HUES64 (cell line): ENCODE data around the gene PRDM8.

Source experiments
- H3K27ac ChIP-seq: 2 replicates; pipeline ENCODE4 v1.7.0; 2013; ENCODE audit warnings: low read depth, low read length, inconsistent platforms
- H3K27me3 ChIP-seq: 2 replicates; pipeline ENCODE4 v1.6.1; 2013; ENCODE audit warnings: mild to moderate bottlenecking, low read length; ENCODE audit not compliant: insufficient read depth
- H3K36me3 ChIP-seq: 2 replicates; pipeline ENCODE4 v1.6.1; 2013; ENCODE audit warnings: mild to moderate bottlenecking, low read length; ENCODE audit not compliant: insufficient read depth
- H3K4me1 ChIP-seq: 2 replicates; pipeline ENCODE4 v1.6.1; 2013; ENCODE audit warnings: mild to moderate bottlenecking, low read length, moderate library complexity; ENCODE audit not compliant: insufficient read depth
- H3K4me3 ChIP-seq: 2 replicates; pipeline ENCODE4 v1.5.1; 2013; ENCODE audit warnings: mild to moderate bottlenecking, low read length, moderate library complexity
- H3K9ac ChIP-seq: 2 replicates; pipeline ENCODE4 v1.6.1; 2013; ENCODE audit warnings: mild to moderate bottlenecking, low read depth, low read length
- H3K9me3 ChIP-seq: 2 replicates; pipeline ENCODE4 v1.6.1; 2013; ENCODE audit warnings: low read depth, low read length; ENCODE audit not compliant: insufficient read depth
- WGBS: fragments of 150-250, 120-280 bp; methylation state at CpG from one replicate; pipeline ENCODE4 v1.1.7; 2013; ENCODE audit warnings: missing lambda C conversion rate; 5-methylcytosine and 5-hydroxymethylcytosine counted together

The PRDM8 gene

DNA sequence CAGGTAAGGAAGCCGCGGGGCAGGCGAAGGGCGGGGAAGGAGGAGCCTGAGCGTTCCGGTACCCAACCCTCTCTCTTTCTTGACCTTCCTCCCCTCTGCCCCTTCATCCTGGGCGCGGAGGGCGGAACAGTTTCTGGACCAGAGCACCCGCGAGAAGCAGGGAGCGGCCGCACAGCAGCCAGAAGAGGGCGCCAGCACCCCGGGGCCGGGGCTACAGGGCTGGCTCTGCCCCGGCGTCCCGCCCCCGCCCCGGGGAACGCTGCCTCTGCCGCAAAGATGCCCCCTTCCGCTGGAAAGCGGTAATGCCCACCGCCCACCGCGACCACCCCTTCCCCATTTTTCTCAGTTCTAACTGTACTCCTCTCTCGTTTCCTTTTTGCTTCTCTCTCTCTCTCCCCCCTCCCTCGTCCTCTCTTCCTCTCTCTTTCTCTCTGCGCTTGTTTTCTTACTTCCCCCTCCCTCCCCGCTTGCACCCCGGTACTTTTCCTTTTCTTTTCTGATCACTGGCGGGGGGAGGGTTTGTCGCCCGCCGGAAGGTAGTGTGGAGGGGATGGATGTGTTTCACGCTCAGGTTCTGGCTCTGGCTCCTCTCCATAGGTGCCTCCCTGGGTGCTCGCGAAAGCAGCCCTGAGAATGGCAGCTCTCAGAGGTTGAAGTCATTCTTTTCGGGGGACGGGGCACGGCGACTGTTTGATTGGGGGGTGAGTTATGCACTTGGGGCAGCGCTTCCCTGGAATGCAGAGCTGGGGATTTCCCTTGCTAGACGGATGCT, 13.1 kb upstream of the PRDM8 start:
- Histone ChIP-seq H3K4me1 (peaks cover 6% of the 10 kb centered on the region; the same call in 1 of the 2 replicates), H3K27me3 (peaks cover 97% of the 10 kb centered on the region), H3K27ac (no peak overlapping the region)

GRCh38 chr4:80184825-80185756, 12.2 kb upstream of the PRDM8 start:
- peak overlapping the region; percentile 71 for H3K4me3 ChIP-seq
- no peak overlapping the region for H3K27ac ChIP-seq
- H3K36me3 ChIP-seq: no peaks in the 10 kb centered on the region
- no peaks in the 10 kb centered on the region for H3K9me3 ChIP-seq
- H3K4me1 ChIP-seq: peaks cover 13% of the 10 kb centered on the region
- no peak overlapping the region for H3K9ac ChIP-seq
- peaks cover 99% of the 10 kb centered on the region for H3K27me3 ChIP-seq
- WGBS: 2% methylated on average over 42 of the region's 42 CpGs

More for the DNA sequence above, 13.1 kb upstream of the PRDM8 start:
- Histone ChIP-seq H3K4me3 (peak overlapping the region; percentile 71), H3K36me3 (no peaks in the 10 kb centered on the region), H3K9ac (no peak overlapping the region), H3K9me3 (no peaks in the 10 kb centered on the region)
- under 1% methylated on average over 44 of the region's 46 CpGs for WGBS

DNA sequence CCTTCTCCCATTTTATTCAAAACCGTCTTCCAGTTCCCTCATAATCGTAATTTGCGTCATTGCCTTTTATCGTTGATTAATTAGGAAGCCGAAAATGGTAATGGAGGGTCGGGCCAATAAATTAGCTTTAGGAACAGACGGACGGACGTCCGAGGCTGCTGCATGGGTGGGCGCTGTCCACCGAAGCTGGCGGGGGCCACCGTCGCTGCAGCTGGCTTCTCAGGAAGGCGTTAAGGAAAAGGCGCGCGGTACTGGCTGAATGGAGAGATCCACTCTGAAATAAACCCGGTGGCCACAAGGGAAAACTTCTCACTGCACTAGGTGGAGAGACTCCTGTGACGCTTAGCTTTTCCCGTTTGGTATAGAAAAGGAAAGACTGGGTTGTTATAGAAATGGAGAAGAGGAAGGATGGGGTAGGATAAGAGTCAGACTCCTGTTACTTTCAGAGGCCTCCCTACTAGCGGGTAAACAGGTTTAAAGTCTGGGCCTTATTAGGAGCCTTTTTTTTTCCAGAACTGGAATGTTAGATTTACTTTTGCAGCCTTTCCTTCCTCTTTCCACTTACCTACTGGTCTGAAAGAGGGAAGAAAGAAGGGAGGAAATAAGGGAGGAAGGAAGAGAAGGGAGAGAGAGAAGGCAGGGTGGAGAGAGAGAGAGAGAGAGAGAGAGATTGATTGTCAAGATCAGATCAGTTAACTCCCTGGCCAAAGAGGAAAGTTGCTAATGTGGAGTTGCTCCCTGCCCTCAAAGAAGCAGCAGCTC, 11.3 kb upstream of the PRDM8 start:
- 0 out of 2 replicates have a peak overlapping the region, but pooled peaks have one; percentile 71 for H3K4me3 ChIP-seq
- no peak overlapping the region for H3K9ac ChIP-seq
- no peaks in the 10 kb centered on the region for H3K9me3 ChIP-seq
- WGBS: 4% methylated on average over 22 of the region's 23 CpGs
- H3K27ac ChIP-seq: no peak overlapping the region
- peaks cover 99% of the 10 kb centered on the region for H3K27me3 ChIP-seq
- peaks cover 18% of the 10 kb centered on the region for H3K4me1 ChIP-seq
- no peaks in the 10 kb centered on the region for H3K36me3 ChIP-seq

DNA sequence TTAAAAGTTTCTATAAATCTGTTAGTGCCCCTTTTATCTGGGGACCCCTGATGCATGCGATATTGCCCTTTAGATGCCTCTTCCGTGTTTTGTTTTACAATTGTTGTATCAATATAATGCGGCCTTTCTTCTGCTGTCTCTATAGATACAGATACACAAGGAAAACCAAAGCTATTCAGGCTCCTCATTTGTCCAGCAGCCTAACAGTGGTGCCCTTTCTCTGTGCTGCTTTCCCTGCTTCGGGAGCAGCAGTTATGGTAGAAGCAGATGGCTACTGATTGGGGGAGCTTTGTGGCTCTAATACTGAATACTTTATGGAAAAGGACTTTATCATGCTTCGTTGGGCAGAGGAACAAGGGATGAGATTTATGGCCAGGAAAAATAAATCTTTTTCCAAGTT, 10.6 kb upstream of the PRDM8 start:
- 30% methylated on average over 5 of the region's 5 CpGs for WGBS
- Histone ChIP-seq H3K9me3 (no peaks in the 10 kb centered on the region), H3K4me3 (no peak overlapping the region), H3K4me1 (peaks cover 18% of the 10 kb centered on the region), H3K27me3 (peaks cover 99% of the 10 kb centered on the region), H3K9ac (no peak overlapping the region), H3K36me3 (no peaks in the 10 kb centered on the region), H3K27ac (no peak overlapping the region)

GRCh38 chr4:80187677-80188076, 9.6 kb upstream of the PRDM8 start:
- peaks cover 99% of the 10 kb centered on the region for H3K27me3 ChIP-seq
- no peaks in the 10 kb centered on the region for H3K9me3 ChIP-seq
- H3K36me3 ChIP-seq: no peaks in the 10 kb centered on the region
- H3K4me1 ChIP-seq: peaks cover 18% of the 10 kb centered on the region
- no peak overlapping the region for H3K4me3 ChIP-seq
- H3K9ac ChIP-seq: no peak overlapping the region
- H3K27ac ChIP-seq: no peak overlapping the region
- 49% methylated on average over 4 of the region's 4 CpGs for WGBS

DNA sequence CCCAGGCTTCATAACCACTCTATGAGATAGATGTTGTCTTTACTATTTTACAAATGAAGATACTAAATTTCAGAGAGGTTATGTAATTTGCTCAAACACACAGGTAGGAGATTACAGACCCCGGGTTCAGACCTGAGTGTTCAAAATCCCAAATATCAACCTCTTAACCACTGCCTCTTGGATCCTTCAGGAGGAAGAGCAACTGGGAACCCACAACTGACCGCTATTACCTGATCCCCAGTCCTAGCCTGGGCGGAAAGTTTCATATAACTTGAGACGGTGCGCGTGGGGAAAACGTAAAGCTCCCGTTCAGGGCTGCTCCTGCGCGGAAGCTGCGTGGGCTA, 8.9 kb upstream of the PRDM8 start:
- no peak overlapping the region for H3K27ac ChIP-seq
- H3K36me3 ChIP-seq: no peaks in the 10 kb centered on the region
- H3K9me3 ChIP-seq: no peaks in the 10 kb centered on the region
- no peak overlapping the region for H3K4me3 ChIP-seq
- no peak overlapping the region for H3K9ac ChIP-seq
- WGBS: 17% methylated on average over 11 of the region's 11 CpGs
- H3K4me1 ChIP-seq: peaks cover 23% of the 10 kb centered on the region
- H3K27me3 ChIP-seq: peaks cover 99% of the 10 kb centered on the region

DNA sequence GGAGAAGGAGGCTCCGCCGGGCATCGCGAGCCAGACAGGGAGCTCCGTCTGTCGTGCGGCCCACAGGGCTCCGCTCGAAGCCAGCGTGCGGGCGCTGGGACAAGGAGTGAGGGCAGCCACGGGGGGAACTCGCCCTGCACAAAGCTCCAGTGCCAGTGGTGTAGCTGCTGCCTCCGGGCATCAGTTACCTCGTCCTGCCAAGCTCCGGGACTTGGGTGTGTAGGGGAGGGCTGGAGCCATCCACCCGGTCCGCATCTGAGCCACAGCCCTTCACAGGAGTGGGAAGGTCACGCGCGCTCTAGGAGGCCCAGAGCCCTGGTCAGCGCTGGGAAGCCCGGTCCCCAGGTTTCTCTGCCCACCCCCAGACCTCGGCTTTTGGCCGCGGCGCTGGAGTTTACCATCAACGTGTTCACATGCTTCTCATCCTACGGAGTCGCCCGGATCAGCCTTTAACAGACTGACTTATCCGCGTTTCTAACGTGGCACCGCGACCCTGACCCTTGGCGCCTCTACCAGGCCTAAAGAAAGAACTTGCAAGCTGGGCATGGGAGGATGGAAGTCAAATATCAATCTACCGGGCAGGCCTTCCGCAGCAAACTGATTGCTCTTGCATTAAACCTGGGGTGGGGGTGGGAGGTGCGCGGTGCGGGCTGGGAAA, 8.4 kb upstream of the PRDM8 start:
- Histone ChIP-seq H3K36me3 (no peaks in the 10 kb centered on the region), H3K4me1 (peaks cover 27% of the 10 kb centered on the region), H3K27ac (no peak overlapping the region), H3K9me3 (no peaks in the 10 kb centered on the region), H3K27me3 (peaks cover 99% of the 10 kb centered on the region), H3K9ac (no peak overlapping the region), H3K4me3 (no peak overlapping the region)
- 9% methylated on average over 43 of the region's 43 CpGs for WGBS

- no peaks in the 10 kb centered on the region for H3K36me3 ChIP-seq
- WGBS: 18% methylated on average over 3 of the region's 3 CpGs
- no peak overlapping the region for H3K4me3 ChIP-seq
- H3K9ac ChIP-seq: no peak overlapping the region
- no peak overlapping the region for H3K27ac ChIP-seq
- peaks cover 100% of the 10 kb centered on the region for H3K27me3 ChIP-seq
- no peaks in the 10 kb centered on the region for H3K9me3 ChIP-seq
- peaks cover 27% of the 10 kb centered on the region for H3K4me1 ChIP-seq
These were observed 7.7 kb upstream of the PRDM8 start for GRCh38 chr4:80189581-80189955.

DNA sequence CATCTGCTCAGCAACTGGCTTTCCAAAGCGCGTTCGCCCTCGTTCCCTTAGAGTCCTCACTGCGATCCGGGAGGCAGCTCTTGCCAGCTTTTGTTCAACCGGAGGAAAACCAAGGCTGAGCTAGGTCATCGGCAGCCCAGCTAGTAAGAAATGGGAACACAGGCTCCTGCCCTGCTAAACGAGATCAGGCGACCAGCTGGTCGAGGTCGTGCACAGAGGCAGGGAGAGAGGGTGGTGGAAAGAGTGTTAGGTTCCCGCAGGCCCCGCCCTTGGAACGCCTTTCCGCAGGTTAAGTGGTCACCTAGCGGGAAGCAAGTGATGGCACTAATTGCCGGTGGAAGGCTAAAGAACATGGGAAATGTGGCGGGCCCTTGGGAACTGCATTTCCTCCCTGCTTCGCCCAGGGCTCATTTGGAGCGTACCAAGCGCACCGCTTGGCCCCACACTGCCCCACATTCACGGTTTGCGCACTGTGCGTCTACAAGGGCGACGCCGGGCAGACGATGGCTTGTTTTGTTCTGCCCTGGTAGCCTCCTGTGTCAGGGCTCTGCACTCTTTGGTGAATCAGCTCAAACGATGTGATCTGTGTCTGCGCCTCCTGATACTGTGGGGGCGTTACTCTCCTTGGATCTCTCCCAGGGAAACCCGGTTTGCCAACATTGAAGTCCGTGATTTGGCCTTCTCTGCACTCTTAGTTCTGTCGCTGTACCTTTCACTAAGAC, 7.2 kb upstream of the PRDM8 start:
- no peak overlapping the region for H3K9ac ChIP-seq
- WGBS: 2% methylated on average over 36 of the region's 36 CpGs
- peaks cover 25% of the 10 kb centered on the region for H3K4me1 ChIP-seq
- H3K36me3 ChIP-seq: no peaks in the 10 kb centered on the region
- H3K9me3 ChIP-seq: no peaks in the 10 kb centered on the region
- peaks cover 100% of the 10 kb centered on the region for H3K27me3 ChIP-seq
- H3K4me3 ChIP-seq: peak overlapping the region; percentile 7; the same call in 1 of the 2 replicates
- no peak overlapping the region for H3K27ac ChIP-seq

DNA sequence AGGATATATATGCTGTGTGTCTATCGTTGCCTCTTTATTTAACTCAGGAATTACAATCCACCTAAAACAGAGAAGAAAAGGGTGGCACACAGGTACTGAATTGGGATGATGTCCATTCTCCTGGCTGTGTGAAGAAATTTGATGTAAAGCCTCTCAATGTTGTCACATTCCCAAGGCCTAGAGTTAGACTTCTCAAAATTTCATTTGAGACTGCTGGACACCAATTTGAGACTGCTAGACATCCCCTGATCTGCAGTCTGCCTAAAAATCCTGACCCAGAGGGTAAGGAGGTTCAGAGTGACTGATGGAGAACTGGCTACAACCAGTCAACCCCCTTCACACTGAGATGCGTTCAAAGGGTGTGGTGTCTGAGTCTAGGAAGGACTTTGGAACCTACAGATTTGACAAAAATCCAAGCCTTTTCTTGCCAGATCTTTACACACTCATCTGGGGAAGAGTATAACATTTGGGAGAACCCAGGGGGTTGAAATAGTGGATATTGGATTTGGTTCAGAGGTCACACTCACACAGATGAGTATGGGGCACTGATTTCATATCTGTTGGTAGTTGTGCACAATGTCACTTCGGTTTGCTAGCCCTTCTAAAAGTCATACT, 4.9 kb upstream of the PRDM8 start:
- Histone ChIP-seq H3K4me3 (no peak overlapping the region), H3K4me1 (peaks cover 26% of the 10 kb centered on the region), H3K27me3 (peaks cover 100% of the 10 kb centered on the region), H3K9me3 (no peaks in the 10 kb centered on the region), H3K27ac (no peak overlapping the region), H3K36me3 (no peaks in the 10 kb centered on the region), H3K9ac (no peak overlapping the region)
- WGBS: 25% methylated on average over 2 of the region's 3 CpGs
